ENCODE measurements around the gene MXD1.
A peak's percentile ranks its signal among the peaks of the same experiment; 100 is the strongest.
"Not testable (repeated sequence)": the region's sequence is repeated elsewhere in the genome, so short reads cannot be mapped to it uniquely, and the experiment has no call there.

MXD1 gene

GRCh38 chr2:69933839-69934613 lies 19.1 kb downstream of the MXD1 start:
- DNase-seq: no peak

- no peak for DNase-seq
Measured at GRCh38 chr2:69934614-69934908, 19.7 kb downstream of the MXD1 start.

- no peak for DNase-seq
Measured at GRCh38 chr2:69935011-69935410, 20.1 kb downstream of the MXD1 start.

GRCh38 chr2:69936906-69937305 lies 22.0 kb downstream of the MXD1 start:
- DNase-seq: no peak

- no peak for DNase-seq
Measured at GRCh38 chr2:69937968-69938367, 23.1 kb downstream of the MXD1 start.

- DNase-seq: no peak
Measured at GRCh38 chr2:69939722-69940121, 24.8 kb downstream of the MXD1 start.

- DNase-seq: no peak
Measured at GRCh38 chr2:69940691-69941090, 25.8 kb downstream of the MXD1 start.

- no peak for DNase-seq
Measured at GRCh38 chr2:69943000-69943842, 28.3 kb downstream of the MXD1 start.

- DNase-seq: no peak
Measured at GRCh38 chr2:69943843-69944525, 29.1 kb downstream of the MXD1 start.

- no peak for DNase-seq
Measured at GRCh38 chr2:69944756-69945155, 29.8 kb downstream of the MXD1 start.

- peak; percentile 14 for DNase-seq
Measured at GRCh38 chr2:69945441-69945840, 30.5 kb downstream of the MXD1 start.

GRCh38 chr2:69945941-69946340 lies 31.0 kb downstream of the MXD1 start:
- DNase-seq: no peak

GRCh38 chr2:69946351-69947324 lies 31.7 kb downstream of the MXD1 start:
- DNase-seq: peak; percentile 83

GRCh38 chr2:69947325-69947931 lies 32.5 kb downstream of the MXD1 start:
- peak; percentile 39 for DNase-seq

- DNase-seq: no peak
Measured at GRCh38 chr2:69948032-69948962, 33.4 kb downstream of the MXD1 start.

- DNase-seq: no peak
Measured at GRCh38 chr2:69948963-69949645, 34.2 kb downstream of the MXD1 start.

- DNase-seq: no peak
Measured at GRCh38 chr2:69950241-69950640, 35.3 kb downstream of the MXD1 start.

GRCh38 chr2:69950671-69951070 lies 35.8 kb downstream of the MXD1 start:
- DNase-seq: not testable (repeated sequence)

- DNase-seq: no peak
Measured at GRCh38 chr2:69952336-69953115, 37.6 kb downstream of the MXD1 start.

Measured in CD4-positive, alpha-beta T cell treated with Interleukin-4 for 4 hours (primary cell).